Stimulated activated CD8-positive, alpha-beta memory T cell treated with anti-CD3 and anti-CD28 coated beads, Interleukin-2, amount 100 ng/mL, for 48 hours (primary cell): Measurements from ENCODE around the gene ST6GALNAC3.
A peak's percentile ranks its signal among the peaks of the same experiment; 100 is the strongest.

Experiments
- DNase-seq, 2 donors: peaks; one replicate each; pipeline ENCODE4 v3.0.0-alpha.2; 2020; ENCODE audit warnings: low read depth in 2 of 2

The ST6GALNAC3 gene

DNA sequence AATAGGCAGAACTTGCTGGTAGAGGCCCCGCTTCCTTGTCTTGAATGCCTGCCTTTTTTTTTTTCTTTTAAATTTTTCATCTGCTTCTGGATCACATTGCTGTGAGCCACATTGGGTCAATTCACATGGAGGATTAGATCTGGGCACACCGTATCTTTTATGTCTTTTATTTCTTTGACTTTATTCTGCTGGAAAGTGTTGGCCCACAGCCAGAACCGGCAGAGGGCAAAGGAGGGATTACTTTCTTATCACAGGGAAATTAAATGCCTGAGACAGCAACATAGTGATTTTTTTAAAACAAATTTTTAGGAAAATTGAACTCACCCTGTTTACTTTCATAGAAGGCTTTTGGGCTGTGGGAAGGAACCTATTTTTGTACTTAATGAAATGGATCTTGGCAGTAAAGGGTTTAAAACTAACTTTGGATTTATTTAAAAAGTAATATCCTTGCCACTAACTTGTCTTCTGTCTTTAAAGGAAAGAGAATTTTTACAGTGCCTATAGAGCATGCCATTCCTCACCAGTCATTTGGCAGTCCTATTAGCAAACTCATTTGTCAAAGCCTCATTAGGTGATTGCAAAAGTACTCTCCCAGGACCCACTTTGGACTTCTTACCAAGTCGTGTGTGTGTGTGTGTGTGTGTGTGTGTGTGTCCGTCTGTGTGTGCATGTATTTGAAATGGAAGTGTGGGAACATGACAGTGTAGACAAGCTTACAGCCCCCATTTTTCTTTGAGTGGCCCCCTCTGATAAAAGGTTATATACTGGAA, 68.4 kb downstream of the ST6GALNAC3 start:
- no peak for DNase-seq

DNA sequence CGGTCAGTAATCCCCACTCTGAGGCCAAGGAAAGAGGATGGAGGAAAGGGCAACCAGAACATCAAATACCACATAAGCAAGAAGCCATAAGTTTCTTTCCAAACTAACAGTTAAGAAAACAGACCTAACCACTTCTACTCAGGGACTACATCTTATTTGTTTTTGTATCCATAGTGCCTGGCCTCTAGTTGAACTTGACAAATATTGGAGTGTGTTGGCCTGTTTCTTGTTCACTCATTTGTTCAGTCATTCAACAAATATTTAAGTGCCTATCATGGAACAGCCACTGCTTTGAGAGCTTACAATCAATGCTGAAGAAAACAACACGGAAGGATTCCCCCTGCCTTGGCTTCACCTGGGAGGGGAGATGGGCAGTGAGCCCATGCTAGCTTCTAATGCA, 69.7 kb downstream of the ST6GALNAC3 start:
- DNase-seq = no peak

DNA sequence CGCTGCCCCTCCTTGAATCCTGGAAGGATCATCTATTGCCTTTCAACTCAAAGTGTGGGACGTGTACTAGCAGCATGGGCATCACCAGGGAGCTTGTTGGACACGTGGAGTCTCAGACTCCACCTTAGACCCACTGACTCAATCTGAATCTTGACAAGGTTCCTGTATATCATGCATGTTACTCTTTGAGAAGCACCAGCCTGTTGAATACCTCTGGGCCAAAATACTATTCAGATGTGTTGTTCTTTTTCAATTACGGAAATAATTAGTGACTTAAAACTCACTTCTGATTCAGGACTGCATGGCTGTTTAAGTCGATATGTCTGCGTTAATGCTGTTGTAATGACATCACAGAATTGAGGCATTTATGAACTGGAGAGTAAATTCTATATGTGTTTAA, 70.8 kb downstream of the ST6GALNAC3 start:
- DNase-seq = no peak

DNA sequence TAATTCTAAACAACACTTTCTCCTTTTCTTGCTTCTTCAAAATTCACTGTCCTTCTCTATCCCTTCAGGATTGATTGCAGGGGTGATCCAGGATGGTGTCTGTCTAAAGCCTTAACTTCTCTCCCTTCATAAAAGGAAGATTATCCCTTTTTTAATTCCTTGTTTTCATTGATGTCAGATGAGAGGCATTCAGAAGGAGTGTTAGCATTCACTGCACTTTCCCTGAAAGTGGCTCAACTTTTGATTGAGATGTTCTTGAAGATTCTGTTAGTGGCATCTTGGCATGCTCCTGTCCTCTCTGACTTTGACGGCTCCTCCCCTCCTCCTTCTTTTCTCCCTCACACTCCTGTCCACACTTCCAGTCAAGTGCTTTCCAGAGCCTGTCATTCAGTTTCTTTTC, 71.6 kb downstream of the ST6GALNAC3 start:
- no peak for DNase-seq

DNA sequence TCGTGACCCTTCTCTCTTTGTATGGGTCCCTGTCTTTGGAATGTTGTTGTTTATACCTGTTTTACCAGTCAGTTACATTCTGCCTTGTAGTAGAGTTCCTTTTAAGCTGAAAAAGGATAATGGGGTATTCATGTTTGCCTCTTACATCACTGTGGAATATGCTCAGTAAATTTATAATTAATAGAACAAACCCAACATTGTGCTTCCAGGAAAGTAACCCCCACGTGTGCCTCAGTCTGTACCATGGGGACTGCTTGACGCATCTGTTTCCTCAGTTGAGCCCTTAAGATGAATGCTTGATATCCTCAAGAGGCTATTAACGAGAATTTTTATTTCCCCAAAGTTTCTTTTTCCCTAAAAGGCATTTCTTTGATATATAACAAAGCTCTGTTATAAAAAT, 73.4 kb downstream of the ST6GALNAC3 start:
- no peak for DNase-seq

DNA sequence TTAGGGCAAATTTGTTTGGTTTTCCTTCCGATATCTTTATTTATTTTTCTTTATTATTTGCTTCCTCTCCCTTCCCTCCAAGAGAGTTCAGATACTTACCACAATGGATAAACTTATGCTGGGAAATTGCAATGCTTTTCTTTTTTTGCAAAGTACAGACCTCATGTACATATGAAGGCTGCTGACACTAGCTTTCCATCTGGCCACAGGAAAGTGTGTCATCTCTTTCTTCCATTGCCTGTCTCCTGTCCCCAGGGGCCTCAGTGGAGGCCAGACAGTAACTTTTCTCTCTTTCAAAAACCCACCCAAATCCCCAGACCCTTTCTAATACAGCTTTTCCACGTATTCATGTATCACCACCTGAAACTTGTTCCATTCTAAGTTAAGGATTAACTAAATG, 73.9 kb downstream of the ST6GALNAC3 start:
- no peak for DNase-seq

DNA sequence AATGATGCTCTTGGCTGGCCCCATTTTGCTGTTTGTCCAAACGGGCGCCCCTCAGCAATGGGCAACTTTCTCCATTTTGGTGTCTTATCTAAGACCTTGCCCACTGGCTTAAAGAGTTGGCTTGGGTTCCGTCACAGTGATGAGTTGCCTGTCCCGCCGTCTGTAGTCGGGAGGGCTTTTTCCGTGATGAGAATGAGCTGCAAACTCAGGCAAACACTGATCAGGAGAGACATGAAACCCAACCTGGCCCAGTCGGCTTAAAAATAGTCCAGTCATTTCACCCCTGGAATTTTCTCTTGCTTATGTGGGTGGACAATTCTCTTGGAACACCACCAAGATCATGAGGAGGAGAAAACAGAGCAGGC, 79.3 kb downstream of the ST6GALNAC3 start:
- DNase-seq = no peak

DNA sequence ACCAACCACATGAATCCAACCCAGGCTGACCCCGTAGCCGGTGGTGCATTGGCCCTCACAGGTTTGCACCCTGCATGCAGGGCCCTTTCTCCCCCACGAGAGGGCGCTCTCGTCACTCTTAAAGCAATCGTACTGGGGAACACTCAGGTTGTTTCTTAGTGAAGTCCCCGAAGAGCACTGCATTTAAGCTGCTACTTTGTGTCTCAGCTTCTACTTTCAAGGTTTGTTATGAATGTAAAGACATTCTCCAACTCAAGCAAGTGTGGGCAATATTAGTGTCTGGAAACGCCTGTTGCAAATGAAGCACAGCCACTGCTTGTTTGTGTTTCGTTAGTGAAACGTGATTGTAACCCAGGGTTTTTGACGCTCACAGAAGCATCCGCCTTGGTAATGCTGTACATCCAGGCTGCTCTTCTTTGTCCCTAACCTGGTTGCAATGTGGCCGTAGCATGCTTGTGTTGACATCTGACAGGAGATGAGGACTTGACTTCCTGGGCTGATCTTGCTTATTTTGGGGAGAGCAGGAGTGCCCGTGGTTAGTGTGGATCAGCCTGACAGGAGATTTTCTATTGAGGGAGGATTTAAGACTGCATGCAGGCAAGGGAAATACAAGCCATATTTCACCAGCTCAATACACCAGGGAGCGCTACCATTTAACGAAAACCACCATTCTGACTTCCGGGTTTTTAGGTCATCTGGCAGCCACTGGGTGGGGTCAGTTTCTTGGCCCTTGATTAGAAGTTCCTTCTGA, 79.8 kb downstream of the ST6GALNAC3 start:
- DNase-seq = peak; percentile 48 to 71

DNA sequence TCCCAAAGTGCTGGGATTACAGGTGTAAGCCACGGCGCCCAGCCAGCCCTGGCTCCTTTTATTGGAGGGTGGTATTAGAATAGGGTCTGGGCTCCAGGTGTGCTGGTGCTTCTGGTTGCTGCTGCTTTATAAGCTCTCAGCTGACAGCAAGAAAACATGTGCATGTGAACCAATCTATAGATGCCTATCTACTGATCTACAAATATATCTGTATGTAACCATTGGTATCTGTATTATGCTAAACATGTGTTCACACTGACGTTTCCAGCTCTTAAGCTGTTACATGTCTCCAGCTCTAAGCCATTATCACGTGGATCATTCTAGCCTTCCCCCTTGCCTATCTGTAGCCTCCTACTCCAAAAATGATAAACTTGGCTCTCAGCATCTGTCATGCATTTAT, 82.4 kb downstream of the ST6GALNAC3 start:
- DNase-seq = no peak

DNA sequence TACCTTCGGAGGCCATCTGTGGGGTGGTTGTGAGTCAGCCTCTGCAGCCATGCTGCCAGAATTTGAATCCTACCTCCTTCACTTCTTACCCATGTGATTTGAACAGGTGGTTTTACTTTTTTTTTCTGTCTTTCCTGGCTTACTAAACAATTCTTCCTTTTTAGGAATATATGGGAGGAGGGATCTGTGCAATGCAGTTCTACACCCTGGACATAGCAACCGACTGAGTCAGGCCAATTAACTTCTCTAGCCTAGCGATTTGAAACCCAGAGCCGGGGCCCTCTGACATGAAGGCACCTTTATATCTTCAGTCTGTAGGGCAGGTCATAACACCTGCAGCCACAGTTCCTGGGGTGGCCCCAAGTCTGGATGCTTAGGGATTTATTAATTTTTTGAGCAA, 83.6 kb downstream of the ST6GALNAC3 start:
- DNase-seq = no peak

DNA sequence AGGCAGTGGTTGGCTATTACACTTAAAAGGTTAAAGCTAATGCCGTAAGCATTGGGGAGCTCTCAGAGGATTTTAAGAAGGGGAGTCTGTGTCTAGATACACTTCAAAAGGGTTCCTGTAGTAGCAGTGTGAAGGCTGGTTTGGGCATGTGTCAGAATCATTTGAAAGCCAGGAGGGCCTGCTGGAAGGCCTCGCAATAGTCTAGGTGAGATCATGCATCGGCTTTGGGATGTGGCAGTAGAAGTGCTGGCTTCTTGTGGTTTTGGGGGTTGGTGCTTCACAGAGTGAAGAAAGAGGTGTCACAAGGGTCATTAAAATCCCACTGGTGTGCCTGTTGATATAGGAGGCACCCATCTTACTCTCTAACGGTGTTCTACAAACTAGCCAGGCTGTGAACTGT, 85.7 kb downstream of the ST6GALNAC3 start:
- DNase-seq = no peak

DNA sequence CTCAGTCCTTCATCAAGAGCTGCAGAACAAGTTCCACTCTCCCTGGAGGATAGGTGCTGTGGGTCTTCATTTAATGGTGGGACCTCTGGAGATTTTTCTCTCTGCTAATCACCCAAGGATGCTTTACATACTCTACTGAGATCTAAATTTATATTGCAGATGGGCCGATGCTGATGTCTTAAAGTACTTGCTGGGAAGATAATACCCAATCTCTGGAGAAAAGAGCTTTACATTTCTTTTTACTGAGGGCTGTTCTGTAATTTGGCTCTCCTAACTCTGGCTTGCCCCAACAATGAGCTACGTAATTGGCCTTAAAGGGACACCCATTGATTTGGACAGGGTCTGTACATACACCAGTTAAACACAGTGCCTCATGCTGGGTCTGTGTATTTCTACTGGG, 86.9 kb downstream of the ST6GALNAC3 start:
- no peak for DNase-seq

DNA sequence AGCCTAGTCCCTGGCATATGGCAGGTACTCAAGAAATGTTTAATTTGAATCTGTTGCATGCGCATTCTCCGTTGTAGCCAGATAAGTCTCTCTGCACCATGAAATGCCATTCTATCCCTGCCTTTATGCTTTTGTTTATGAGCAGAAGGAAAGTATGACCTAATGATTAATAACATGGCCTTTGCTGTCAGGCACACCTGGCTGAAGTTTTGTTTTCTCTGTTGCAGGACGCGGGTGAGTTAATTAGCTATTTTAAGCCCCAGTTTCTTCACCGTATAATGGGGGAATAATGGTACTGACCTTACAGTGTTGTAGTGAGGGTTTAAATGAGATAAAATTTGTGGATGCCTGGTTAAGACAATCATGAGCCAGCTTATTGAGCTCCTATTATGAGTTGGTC, 87.7 kb downstream of the ST6GALNAC3 start:
- no peak for DNase-seq

DNA sequence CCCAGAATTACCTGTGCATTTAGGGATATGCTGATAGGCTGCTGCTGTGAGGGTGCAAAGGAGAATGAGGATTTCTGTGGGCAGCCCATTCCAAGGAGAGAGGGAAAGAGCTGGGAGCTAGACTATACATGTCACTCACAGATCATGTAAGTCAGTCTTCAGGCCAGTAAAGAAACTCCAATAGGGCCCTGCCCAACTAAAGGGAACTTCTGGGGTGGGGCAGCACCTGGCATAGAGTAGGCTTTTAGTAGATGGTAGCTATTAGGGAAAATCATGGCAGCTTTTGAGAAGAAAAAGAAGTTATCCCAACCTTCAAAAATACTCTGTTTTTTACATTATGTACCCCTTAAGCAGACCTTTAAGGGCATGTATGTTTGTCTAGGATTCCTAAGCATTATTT, 89.6 kb downstream of the ST6GALNAC3 start:
- no peak for DNase-seq

DNA sequence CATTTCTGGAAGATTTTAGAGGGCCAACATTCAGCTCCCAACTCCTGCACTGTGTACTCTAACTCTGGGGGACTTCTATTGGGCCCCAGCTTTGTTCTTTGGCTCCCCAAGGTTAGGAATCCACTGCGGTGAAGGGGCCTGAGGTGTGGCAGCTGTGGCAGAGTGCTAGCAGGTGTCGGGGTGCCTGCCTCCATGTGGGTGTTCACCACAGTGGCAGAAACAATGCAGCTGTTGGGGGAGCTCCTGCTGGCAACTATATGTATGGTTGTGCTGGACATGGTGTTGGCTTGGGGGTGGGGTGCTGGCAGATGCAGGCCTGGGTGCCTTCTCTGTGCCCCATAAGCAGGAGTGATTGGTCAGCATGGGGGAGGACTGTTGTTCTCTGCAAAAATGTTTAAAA, 95.5 kb downstream of the ST6GALNAC3 start:
- DNase-seq = no peak

DNA sequence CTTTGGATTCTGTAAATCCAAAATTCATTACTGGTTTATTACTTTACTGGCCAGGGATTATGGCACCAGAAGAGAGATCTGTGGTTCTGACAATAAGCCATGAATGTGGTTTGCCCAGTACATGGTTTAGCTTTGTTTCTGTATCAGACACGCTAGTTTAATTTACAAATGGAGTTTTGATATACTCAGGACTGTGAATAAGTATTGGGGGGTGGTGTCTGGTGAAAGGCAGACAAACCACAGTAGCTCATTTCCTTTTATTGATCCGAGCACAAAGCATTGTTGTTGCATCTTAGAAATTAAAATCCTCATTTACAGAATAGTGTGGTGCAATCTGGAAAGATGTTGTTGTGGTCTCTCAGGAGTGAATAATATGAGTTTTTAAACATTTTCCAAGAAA, 96.0 kb downstream of the ST6GALNAC3 start:
- DNase-seq = no peak

DNA sequence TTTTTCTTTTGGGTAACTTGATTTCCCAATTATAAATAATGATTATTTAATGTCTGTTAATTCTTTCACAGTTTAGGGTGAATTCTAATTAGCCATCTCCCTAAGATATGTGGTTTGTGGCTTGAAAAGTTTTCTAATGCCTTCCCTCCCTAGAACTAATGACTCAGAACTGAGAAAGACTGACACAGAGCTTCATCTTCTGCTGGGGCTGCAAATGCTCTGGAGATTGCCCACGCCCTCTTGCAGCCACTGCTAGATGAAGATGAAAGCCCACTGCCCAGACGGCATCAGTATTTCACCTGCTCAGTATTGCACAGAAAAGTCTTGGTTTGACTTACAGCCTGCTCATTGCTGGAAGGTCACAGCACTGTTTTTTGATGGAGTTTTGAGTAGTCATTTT, 101.5 kb downstream of the ST6GALNAC3 start:
- peak in 1 of 2 donors; percentile 13 for DNase-seq

DNA sequence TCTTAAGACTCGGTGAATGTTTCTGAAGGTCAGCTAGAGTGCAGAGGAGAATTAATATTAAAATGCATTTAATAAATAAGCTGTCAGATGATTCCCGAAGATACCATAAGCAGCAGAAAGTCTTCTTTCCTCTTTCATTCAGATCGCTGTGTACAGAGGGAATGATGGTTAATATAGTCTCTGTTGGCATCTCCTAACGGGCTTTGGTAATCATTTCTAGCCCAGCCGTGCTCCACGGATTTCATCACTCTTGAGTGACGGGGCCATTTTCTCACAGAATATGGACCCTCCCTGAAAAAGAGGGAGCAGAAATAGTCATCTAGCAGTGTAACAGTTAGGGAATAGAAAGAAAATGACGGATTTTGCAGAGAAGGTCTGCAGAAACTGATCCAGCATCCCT, 103.1 kb downstream of the ST6GALNAC3 start:
- DNase-seq = no peak

DNA sequence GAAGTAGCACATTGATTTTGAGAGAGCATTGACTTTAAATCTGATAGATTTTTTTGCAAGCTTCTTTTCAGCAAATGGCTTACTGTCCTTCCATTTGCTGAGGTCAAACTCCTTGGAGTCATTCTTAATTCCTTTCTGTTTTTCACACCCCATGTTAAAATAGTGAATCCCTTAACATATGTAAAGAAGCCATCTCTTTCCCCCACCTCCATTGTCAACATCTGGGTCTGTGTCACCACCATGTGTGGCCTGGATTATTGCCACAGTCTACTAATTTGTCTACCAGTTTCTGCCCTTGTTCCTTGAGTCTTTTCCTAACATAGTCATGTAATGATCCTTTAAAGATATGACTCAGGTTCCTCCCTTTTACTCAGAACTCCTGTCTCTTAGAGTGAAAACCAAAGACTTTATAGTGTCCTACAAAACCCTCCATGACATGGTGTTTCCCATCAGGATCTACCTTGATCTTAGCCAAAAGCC, 104.7 kb downstream of the ST6GALNAC3 start:
- DNase-seq = no peak

DNA sequence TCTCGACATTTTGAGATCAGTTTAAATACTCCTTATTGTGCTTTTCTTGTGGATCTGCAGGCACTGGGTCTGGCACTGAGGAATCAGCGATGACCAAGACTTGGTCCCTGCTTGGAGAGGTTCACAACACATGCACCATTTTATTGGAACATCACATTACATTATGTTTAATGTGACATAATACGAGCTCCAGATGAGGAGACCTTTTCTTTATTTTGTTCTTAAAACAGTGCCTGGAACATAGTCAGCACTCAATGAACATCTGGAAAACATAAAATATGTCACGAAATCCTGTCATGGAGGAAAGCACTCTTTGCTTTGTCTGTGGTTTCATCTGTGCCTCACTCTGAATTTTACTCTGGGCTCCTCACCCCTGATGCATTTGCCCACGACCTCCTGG, 110.7 kb downstream of the ST6GALNAC3 start:
- DNase-seq = no peak

DNA sequence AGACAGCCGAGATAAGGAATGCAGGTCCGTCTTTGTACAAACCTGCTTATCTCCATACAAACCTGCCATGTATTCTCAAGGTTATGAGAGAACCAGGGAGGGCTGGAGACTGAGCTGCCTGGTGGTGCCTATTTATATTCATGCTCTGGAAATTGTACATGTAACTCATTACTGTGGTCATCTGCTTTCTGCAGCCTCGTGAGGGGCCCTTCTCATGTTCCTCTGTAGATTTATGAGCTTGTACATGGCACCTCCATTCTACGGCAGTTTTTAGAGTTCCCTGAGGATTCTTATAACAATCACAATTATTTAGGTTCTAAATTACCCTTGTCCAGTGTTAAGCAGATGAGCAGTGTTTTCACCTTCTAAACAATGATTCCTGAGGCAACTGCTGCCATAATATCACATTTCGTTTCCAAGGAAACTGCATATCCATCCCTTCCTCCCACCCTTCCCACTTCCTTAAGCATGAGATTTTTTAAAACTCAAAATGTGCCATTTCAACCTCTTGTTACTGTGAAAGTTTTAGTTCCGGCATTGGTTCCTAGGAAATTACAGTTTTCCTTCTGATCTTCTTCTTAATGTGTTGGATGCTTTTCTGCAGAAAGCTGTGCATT, 112.1 kb downstream of the ST6GALNAC3 start:
- DNase-seq = no peak

DNA sequence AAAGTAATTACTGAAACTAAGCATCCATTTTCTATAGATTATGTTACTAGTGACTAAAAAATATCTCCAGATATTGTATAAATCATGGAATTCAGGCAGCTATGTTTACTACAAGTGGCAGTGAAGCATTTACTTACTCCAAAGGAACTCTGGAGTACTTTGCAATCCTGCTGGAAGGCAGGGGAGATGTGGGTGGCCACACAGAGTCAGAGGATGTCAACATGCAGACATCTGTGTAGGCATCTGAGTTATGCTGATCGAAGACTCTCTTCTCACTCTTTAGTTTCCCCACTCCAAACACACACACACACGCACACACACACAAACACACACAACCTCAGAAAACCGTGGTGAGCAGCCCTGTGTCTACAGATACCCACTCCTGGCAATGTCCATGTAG, 112.9 kb downstream of the ST6GALNAC3 start:
- DNase-seq = no peak

DNA sequence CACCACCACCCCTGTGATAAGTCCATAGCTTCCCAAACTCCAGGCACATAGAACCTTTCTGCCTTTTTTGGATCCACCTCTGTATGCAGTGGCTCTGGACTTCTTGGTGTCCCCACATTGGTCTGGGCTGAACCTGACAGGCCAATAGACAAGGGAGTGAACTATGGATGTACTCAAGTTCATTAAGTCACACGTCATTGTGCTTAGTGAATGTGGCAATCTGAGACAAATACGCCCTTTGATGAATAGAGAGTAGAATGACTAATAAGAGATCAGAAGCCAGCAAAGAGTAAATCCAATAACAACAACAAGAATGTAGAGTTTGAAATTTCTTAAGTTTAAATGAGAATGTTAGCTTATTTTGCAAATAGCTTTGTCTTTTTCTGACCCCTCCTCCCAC, 114.8 kb downstream of the ST6GALNAC3 start:
- no peak for DNase-seq
